Ishikawa (cell line): ENCODE data around the gene MTMR1.

Experiments used
- CEBPB ChIP-seq: IDR thresholded peaks from 2 replicates; pipeline ENCODE4 v1.6.1; 2012
- CREB1 ChIP-seq: IDR thresholded peaks from 2 replicates; pipeline ENCODE4 v1.6.1; 2012; ENCODE audit warnings: low read depth
- EGR1 ChIP-seq: IDR thresholded peaks from 2 replicates; pipeline ENCODE4 v1.6.1; 2012
- EP300 ChIP-seq: IDR thresholded peaks from 2 replicates; pipeline ENCODE4 v1.6.1; 2012; ENCODE audit warnings: borderline replicate concordance
- FOXM1 ChIP-seq: IDR thresholded peaks from 2 replicates; pipeline ENCODE4 v1.6.1; 2012; ENCODE audit warnings: low read depth, borderline replicate concordance
- MAX ChIP-seq: IDR thresholded peaks from 2 replicates; pipeline ENCODE4 v1.6.1; 2012
- NFIC ChIP-seq: IDR thresholded peaks from 2 replicates; pipeline ENCODE4 v1.6.1; 2012
- RAD21 ChIP-seq: IDR thresholded peaks from 2 replicates; pipeline ENCODE4 v1.6.1; 2012; ENCODE audit warnings: low read depth
- TAF1 ChIP-seq: IDR thresholded peaks from 2 replicates; pipeline ENCODE4 v1.6.1; 2012; ENCODE audit warnings: low read depth, mild to moderate bottlenecking
- TCF12 ChIP-seq: IDR thresholded peaks from 2 replicates; pipeline ENCODE4 v1.6.1; 2012; ENCODE audit warnings: low read depth
- TEAD4 ChIP-seq: IDR thresholded peaks from 2 replicates; pipeline ENCODE4 v1.6.1; 2012
- USF1 ChIP-seq: IDR thresholded peaks from 2 replicates; pipeline ENCODE4 v1.6.1; 2012
- YY1 ChIP-seq: IDR thresholded peaks from 2 replicates; pipeline ENCODE4 v1.6.1; 2012; ENCODE audit warnings: low read depth
- ZBTB7A ChIP-seq: IDR thresholded peaks from 2 replicates; pipeline ENCODE4 v1.6.1; 2012; ENCODE audit warnings: low read depth
- TF ChIP-seq, protein P1 (sequence below): IDR thresholded peaks from 2 replicates; pipeline ENCODE4 v1.6.1; 2012; ENCODE audit warnings: low read depth, mild to moderate bottlenecking

MTMR1 gene

GRCh38 chrX:150715184-150715583, 22.0 kb downstream of the MTMR1 start:
- TF ChIP-seq FOXM1: no peak
- no peak for TF ChIP-seq YY1
- TF ChIP-seq EP300: no peak
- TF ChIP-seq TEAD4: no peak
- TF ChIP-seq, protein P1, sequence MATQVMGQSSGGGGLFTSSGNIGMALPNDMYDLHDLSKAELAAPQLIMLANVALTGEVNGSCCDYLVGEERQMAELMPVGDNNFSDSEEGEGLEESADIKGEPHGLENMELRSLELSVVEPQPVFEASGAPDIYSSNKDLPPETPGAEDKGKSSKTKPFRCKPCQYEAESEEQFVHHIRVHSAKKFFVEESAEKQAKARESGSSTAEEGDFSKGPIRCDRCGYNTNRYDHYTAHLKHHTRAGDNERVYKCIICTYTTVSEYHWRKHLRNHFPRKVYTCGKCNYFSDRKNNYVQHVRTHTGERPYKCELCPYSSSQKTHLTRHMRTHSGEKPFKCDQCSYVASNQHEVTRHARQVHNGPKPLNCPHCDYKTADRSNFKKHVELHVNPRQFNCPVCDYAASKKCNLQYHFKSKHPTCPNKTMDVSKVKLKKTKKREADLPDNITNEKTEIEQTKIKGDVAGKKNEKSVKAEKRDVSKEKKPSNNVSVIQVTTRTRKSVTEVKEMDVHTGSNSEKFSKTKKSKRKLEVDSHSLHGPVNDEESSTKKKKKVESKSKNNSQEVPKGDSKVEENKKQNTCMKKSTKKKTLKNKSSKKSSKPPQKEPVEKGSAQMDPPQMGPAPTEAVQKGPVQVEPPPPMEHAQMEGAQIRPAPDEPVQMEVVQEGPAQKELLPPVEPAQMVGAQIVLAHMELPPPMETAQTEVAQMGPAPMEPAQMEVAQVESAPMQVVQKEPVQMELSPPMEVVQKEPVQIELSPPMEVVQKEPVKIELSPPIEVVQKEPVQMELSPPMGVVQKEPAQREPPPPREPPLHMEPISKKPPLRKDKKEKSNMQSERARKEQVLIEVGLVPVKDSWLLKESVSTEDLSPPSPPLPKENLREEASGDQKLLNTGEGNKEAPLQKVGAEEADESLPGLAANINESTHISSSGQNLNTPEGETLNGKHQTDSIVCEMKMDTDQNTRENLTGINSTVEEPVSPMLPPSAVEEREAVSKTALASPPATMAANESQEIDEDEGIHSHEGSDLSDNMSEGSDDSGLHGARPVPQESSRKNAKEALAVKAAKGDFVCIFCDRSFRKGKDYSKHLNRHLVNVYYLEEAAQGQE: no peak
- no peak for TF ChIP-seq RAD21
- TF ChIP-seq USF1: no peak
- TF ChIP-seq CEBPB: no peak

GRCh38 chrX:150719621-150720020, 26.4 kb downstream of the MTMR1 start:
- TF ChIP-seq, protein P1: no peak

DNA sequence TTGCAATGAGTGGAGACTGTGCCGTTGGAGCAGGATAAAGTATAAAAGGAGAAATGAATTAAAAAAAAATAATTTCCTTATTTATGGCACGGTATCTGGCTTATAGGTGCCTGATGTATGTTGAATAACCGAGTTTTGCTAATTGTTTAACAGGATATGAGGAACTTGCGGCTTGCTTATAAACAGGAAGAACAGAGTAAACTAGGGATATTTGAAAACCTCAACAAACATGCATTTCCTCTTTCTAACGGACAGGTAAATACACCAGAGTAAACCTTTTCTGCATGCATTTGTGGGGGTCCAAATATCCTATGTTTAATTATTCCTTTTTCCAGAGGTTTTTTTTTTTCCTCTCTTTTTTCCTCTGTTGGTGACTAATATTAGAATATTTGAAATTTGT, 36.8 kb downstream of the MTMR1 start:
- no peak for TF ChIP-seq TEAD4
- no peak for TF ChIP-seq RAD21

DNA sequence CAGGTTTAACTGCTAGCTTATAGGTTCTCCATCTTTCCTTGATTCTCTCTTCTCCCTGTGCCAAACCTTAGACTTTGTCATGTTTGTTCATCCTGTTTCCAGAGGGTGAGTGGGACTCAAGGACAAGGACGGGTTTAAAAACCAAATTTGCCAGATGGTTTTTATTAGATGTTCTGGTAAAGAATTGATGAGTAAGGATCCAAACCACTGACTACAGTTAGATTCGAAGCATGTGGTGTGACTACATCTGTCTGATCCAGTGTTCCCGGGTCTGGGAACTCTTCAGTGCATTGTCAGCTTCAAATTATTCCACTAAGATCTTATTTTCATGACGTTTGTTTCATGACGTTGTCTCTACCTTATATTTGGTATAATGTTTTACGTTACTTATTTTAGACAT, 37.5 kb downstream of the MTMR1 start:
- TF ChIP-seq CREB1: no peak
- no peak for TF ChIP-seq RAD21
- no peak for TF ChIP-seq USF1
- TF ChIP-seq NFIC: no peak
- TF ChIP-seq ZBTB7A: no peak
- TF ChIP-seq TAF1: no peak
- TF ChIP-seq EGR1: no peak
- no peak for TF ChIP-seq MAX
- TF ChIP-seq FOXM1: no peak
- TF ChIP-seq TEAD4: no peak
- no peak for TF ChIP-seq YY1
- TF ChIP-seq TCF12: no peak
- TF ChIP-seq, protein P1: no peak
- no peak for TF ChIP-seq CEBPB
- TF ChIP-seq EP300: no peak

- TF ChIP-seq, protein P1: no peak
- TF ChIP-seq ZBTB7A (no peak), USF1 (no peak), EGR1 (no peak), CEBPB (no peak), TEAD4 (no peak), YY1 (no peak), TAF1 (no peak)
Measured at GRCh38 chrX:150731795-150732194, 38.6 kb downstream of the MTMR1 start.
